Measurements from ENCODE around the gene TXNRD3. TPM values are rescaled to one million over a fixed set of nuclear protein-coding genes. Genes with fewer than 3 reads are reported as not detected.

The TXNRD3 gene
- total and polyA plus RNA-seq, 3 experiments from 2014 or later: 1.3 TPM

DNA sequence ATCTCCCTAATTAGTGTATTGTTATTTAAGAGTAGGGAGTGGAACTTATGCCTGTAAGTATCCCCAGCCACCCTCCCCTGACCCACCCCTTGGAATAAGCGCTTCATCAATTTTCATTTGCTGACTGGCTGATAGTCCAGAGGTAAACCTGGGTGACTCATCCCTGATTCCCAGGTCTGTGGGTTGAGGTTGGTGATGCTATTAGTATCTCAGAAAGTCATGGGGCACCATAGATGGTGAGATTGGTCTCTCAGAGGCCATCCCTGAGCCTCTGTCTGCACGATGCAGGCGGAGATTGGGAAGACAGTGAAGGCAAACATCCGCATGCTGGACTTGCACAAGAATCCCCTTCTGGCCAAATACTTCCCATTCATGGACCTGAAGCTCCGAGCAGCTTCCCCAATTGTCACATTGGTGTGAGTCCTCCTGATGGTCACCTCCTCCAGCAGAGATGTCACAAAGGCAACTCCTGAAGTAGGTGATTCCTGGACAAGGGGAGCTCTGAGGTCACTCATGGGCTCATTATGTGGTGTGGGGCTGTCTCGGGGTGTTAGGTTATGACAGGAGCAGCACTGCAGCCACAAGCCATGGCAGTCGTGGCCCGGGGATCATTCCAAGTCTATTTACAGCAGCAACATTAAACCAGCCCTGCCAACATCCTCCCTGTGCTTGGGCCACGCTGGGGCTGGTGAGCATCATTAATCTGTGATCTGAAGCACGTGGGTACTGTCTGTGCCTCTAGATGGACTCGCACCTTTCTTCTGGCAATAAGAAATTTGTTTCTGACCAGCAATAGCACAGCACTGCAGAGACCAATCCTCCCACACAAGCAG lies 6.8 kb upstream of the TXNRD3 start:
- CTCF ChIA-PET: interaction anchor here (2.0 kb wide), 1 partner anchor 18 kb away, joined by 6 read pairs; no protein-coding TSS in a partner anchor
- Histone ChIP-seq H3K27me3 (ENCODE audit: insufficient read depth, low read length, poor library complexity, severe bottlenecking) (no peaks in the 10 kb centered on the region), H3K27ac (ENCODE audit: low read depth, low read length) (no peak overlapping the region), H3K36me3 (ENCODE audit: insufficient read depth, low read length) (no peaks in the 10 kb centered on the region), H3K4me3 (ENCODE audit: low read length) (no peak overlapping the region), H3K4me1 (ENCODE audit: insufficient read depth, low read length) (no peaks in the 10 kb centered on the region), H3K9me3 (ENCODE audit: low read length) (no peaks in the 10 kb centered on the region)
- POLR2A ChIA-PET: no interaction called here
- Mint-ChIP-seq H3K27ac (peak overlapping the region in 1 of 8 donors; percentile 4), H3K4me1 (no peaks in the 10 kb centered on the region), H3K4me3 (no peak overlapping the region), H3K27me3 (peaks cover 9 to 45% of the 10 kb centered on the region in 2 donors), H3K36me3 (no peaks in the 10 kb centered on the region), H3K9me3 (no peaks in the 10 kb centered on the region)
- no peak for DNase-seq

DNA sequence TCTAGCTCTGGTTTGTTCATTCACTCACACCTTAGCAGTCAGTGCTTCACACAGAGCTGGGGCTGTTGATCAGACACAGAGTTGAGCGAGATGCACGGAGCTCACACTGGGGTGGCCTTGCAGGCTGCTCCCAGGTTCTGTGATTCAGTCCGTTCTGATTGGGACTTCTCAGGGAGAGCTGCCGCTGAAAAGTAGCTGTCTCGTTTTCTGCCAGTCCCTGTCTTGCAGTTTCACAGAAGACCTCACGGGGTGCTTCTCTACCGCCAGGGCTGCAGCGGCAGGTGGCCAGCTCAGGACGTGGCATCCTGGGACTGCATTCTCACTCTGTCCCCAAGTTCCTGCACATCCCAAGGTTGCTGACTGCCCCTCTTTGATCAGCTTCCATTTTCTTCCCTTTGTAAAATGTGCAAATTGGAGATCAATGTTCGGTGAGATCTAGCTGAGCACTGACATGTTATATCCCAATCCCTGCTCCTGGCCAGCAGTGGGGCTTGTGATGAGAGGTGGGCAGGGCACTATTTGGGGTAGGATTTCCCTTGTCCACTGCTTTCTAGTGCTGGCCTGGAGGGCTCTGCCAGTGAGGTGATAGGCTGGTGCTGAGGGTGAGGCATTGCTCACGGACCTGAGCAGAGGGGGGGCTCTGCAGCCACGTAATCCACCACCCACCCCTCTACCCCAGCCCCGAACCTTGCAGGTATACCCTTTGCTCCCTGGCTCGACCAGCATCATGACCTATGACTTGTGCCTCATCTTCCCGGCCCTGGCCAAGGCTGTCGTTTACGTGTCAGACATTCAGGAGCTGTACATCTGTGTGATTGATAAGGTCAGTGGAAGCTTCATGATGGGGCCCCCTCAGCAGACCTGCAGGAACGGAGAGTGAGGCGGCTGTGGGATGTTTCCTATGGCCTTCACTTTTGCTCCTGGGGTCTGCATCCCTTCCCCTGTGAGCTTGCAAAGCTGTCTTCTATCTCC lies 5.3 kb upstream of the TXNRD3 start:
- Histone ChIP-seq H3K27ac (ENCODE audit: low read depth, low read length) (no peak overlapping the region), H3K36me3 (ENCODE audit: insufficient read depth, low read length) (no peaks in the 10 kb centered on the region), H3K27me3 (ENCODE audit: insufficient read depth, low read length, poor library complexity, severe bottlenecking) (no peaks in the 10 kb centered on the region), H3K4me3 (ENCODE audit: low read length) (no peak overlapping the region), H3K9me3 (ENCODE audit: low read length) (no peaks in the 10 kb centered on the region), H3K4me1 (ENCODE audit: insufficient read depth, low read length) (no peaks in the 10 kb centered on the region)
- Mint-ChIP-seq H3K27me3 (peaks cover 17 to 48% of the 10 kb centered on the region in 2 donors), H3K4me1 (peaks cover 0 to under 1% (median under 1%) of the 10 kb centered on the region in 3 donors), H3K36me3 (no peaks in the 10 kb centered on the region), H3K4me3 (no peak overlapping the region), H3K9me3 (no peaks in the 10 kb centered on the region), H3K27ac (peak overlapping the region in 1 of 8 donors; percentile 33)
- ChIA-PET CTCF (interaction anchor here (2.0 kb wide), 1 partner anchor 20 kb away, joined by 6 read pairs; no protein-coding TSS in a partner anchor), POLR2A (no interaction called here)
- DNase-seq: no peak

DNA sequence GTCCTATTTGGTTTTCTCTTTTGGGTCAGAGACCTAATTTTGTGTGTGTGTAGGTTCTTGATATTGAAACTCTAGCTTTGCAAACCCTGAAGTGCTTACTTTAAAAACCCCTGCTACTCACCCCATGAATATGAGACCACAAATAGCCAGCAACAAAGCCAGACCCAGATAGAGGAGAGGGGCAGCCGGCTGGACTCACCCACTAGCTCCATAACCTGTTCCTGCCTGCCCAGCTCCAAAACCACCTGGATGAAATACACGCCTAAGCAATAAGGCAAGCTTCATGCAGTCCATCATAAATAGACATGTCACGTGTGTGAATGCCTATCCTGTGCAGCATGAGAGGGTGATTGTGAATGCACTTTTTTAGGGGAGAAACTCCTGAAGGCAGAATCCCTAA lies 3.7 kb upstream of the TXNRD3 start:
- Mint-ChIP-seq H3K9me3 (no peaks in the 10 kb centered on the region), H3K4me1 (peaks cover 4 to 11% (median 6%) of the 10 kb centered on the region in 3 donors), H3K36me3 (peaks cover 0 to 2% (median 0%) of the 10 kb centered on the region in 3 donors), H3K4me3 (no peak overlapping the region), H3K27ac (no peak overlapping the region), H3K27me3 (peaks cover 17 to 50% of the 10 kb centered on the region in 2 donors)
- Histone ChIP-seq H3K4me3 (ENCODE audit: low read length) (no peak overlapping the region), H3K9me3 (ENCODE audit: low read length) (no peaks in the 10 kb centered on the region), H3K27me3 (ENCODE audit: insufficient read depth, low read length, poor library complexity, severe bottlenecking) (no peaks in the 10 kb centered on the region), H3K27ac (ENCODE audit: low read depth, low read length) (no peak overlapping the region), H3K36me3 (ENCODE audit: insufficient read depth, low read length) (no peaks in the 10 kb centered on the region), H3K4me1 (ENCODE audit: insufficient read depth, low read length) (peaks cover 3% of the 10 kb centered on the region)
- DNase-seq: no peak
- POLR2A ChIA-PET: no interaction called here
- CTCF ChIA-PET: interaction anchor here (1.1 kb wide), 1 partner anchor 18 kb away, joined by 3 read pairs; no protein-coding TSS in a partner anchor

DNA sequence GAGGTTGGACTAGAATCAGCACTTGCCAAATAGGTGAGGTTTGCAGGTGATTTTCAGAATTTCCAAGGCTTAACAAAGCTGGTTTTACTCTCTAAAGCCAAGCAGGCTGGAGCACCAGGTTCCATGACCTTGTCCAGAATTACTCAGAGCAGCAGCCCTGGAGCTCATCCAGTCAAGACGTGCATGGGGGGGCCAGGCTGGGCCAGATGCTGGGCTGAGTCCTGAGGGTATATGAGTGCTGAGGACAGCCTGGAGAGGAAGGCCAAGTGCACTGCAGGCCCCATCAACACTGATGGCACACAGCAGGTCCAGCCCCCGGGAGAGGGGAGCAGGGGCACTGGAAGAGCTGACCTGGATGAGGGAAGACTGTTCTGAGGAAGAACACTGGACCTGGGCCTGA lies 3.0 kb upstream of the TXNRD3 start:
- peaks cover 0 to 2% (median 0%) of the 10 kb centered on the region in 3 donors for H3K36me3 Mint-ChIP-seq
- no peak overlapping the region for H3K4me3 Mint-ChIP-seq
- Histone ChIP-seq H3K4me3 (ENCODE audit: low read length) (no peak overlapping the region), H3K9me3 (ENCODE audit: low read length) (no peaks in the 10 kb centered on the region), H3K36me3 (ENCODE audit: insufficient read depth, low read length) (no peaks in the 10 kb centered on the region), H3K27ac (ENCODE audit: low read depth, low read length) (no peak overlapping the region), H3K27me3 (ENCODE audit: insufficient read depth, low read length, poor library complexity, severe bottlenecking) (no peaks in the 10 kb centered on the region), H3K4me1 (ENCODE audit: insufficient read depth, low read length) (peaks cover 3% of the 10 kb centered on the region)
- H3K9me3 Mint-ChIP-seq: no peaks in the 10 kb centered on the region
- no peak overlapping the region for H3K27ac Mint-ChIP-seq
- H3K27me3 Mint-ChIP-seq: peaks cover 18 to 55% of the 10 kb centered on the region in 2 donors
- peaks cover 4 to 11% (median 6%) of the 10 kb centered on the region in 3 donors for H3K4me1 Mint-ChIP-seq
- ChIA-PET CTCF (no interaction called here), POLR2A (no interaction called here)
- no peak for DNase-seq

DNA sequence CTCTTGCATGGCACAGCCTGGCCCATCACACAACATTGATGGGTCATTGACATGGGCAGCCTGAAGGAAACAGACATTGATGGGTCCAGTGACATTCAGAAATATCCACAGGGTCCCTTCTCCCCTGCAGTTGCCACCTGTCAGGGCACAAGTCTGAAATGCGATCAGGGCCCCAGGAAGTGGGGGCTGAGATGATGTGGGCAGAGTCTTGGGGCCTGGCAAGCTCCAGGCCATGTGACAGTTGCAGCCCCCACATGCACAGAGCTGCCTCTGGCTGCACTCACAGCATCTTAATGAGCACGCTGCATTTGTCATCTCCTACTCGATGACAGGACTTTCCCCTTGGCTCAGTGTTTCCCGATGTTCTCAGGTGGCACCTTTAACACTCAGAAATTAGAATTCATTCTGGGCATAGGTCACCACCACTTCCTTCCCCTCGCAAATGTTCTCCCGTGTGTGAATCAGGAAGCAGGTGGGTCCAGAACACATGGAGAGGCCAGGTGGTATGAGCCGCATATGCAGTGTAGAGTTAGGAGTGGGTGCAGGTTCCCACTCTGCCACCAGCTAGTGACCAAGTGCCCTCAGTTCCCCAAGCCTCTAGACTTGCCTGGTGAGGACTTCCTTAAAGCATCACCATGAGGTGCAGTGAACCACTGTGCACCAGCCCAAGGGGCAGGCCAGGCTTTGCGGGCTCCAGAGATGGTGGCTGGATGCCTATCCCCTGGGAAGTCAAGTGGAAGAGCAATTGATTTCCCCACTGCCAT lies 1.6 kb upstream of the TXNRD3 start:
- Mint-ChIP-seq H3K27ac (peak overlapping the region in 1 of 8 donors; percentile 54), H3K9me3 (no peaks in the 10 kb centered on the region), H3K27me3 (peaks cover 24 to 58% of the 10 kb centered on the region in 2 donors), H3K4me1 (peaks cover 4 to 11% (median 6%) of the 10 kb centered on the region in 3 donors), H3K36me3 (peaks cover 0 to 2% (median 0%) of the 10 kb centered on the region in 3 donors), H3K4me3 (no peak overlapping the region)
- no peaks in the 10 kb centered on the region for H3K27me3 ChIP-seq (ENCODE audit: insufficient read depth, low read length, poor library complexity, severe bottlenecking)
- ChIA-PET CTCF (no interaction called here), POLR2A (no interaction called here)
- H3K4me3 ChIP-seq (ENCODE audit: low read length): no peak overlapping the region
- H3K4me1 ChIP-seq (ENCODE audit: insufficient read depth, low read length): peaks cover 3% of the 10 kb centered on the region
- no peaks in the 10 kb centered on the region for H3K9me3 ChIP-seq (ENCODE audit: low read length)
- no peak overlapping the region for H3K27ac ChIP-seq (ENCODE audit: low read depth, low read length)
- H3K36me3 ChIP-seq (ENCODE audit: insufficient read depth, low read length): no peaks in the 10 kb centered on the region
- no peak for DNase-seq

DNA sequence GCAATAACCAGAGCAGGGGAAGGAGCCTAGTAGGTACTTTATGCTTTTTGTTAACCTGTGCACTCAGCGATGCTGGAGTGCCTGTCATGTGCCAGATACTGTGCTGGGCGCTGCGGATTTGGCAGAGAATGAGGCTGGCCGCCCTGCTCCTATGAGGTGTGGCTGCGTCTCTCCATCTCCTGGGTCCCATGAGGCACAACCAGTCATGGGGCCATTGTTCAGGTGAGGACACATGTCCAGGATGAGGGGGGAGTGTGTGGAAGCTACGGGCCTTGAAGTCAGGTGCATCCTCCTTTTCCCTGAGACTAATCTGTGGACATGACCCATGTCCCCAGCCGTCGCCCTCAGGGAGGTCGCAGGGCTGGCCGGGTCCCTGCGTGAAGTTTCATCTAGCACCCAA lies 963 bp upstream of the TXNRD3 start:
- H3K27ac ChIP-seq (ENCODE audit: low read depth, low read length): no peak overlapping the region
- Mint-ChIP-seq H3K27ac (no peak overlapping the region), H3K27me3 (peaks cover 23 to 59% of the 10 kb centered on the region in 2 donors), H3K4me1 (peaks cover 4 to 11% (median 6%) of the 10 kb centered on the region in 3 donors), H3K9me3 (no peaks in the 10 kb centered on the region), H3K36me3 (peaks cover 0 to 2% (median 0%) of the 10 kb centered on the region in 3 donors), H3K4me3 (peak overlapping the region in 6 of 7 donors; percentile 22 to 85 (median 81))
- POLR2A ChIA-PET: no interaction called here
- DNase-seq: no peak
- H3K4me3 ChIP-seq (ENCODE audit: low read length): no peak overlapping the region
- H3K9me3 ChIP-seq (ENCODE audit: low read length): no peaks in the 10 kb centered on the region
- CTCF ChIA-PET: no interaction called here
- H3K36me3 ChIP-seq (ENCODE audit: insufficient read depth, low read length): no peaks in the 10 kb centered on the region
- H3K4me1 ChIP-seq (ENCODE audit: insufficient read depth, low read length): peaks cover 3% of the 10 kb centered on the region
- H3K27me3 ChIP-seq (ENCODE audit: insufficient read depth, low read length, poor library complexity, severe bottlenecking): no peaks in the 10 kb centered on the region

DNA sequence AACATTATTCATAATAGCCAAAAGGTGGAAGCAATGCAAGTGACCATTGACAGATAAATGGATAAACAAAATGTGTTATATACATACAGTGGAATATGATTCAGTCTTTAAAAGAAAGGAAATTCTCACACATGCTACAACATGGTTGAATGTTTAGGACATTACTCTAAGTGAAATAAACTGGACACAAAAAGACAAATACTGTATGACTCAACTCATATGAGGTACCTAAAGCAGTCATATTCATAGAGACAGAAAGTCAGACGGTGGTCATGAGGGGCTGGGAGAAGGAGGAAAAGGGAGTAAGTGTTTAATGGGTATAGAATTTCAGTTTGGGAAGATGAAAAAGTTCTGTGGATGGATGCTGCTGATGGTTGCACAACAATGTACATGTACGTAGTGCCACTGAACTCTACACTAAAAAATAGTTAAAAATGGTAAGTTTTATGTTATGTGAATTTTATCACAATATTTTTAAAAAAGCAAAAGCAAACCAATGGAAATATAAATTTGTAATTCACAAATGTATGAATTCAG lies 5.3 kb downstream of the TXNRD3 start:
- Histone ChIP-seq H3K27me3 (ENCODE audit: insufficient read depth, low read length, poor library complexity, severe bottlenecking) (no peaks in the 10 kb centered on the region), H3K36me3 (ENCODE audit: insufficient read depth, low read length) (no peaks in the 10 kb centered on the region), H3K4me3 (ENCODE audit: low read length) (no peak overlapping the region), H3K4me1 (ENCODE audit: insufficient read depth, low read length) (peaks cover 3% of the 10 kb centered on the region), H3K9me3 (ENCODE audit: low read length) (no peaks in the 10 kb centered on the region), H3K27ac (ENCODE audit: low read depth, low read length) (no peak overlapping the region)
- CTCF ChIA-PET: no interaction called here
- POLR2A ChIA-PET: no interaction called here
- Mint-ChIP-seq H3K27ac (no peak overlapping the region), H3K27me3 (peaks cover 10 to 64% of the 10 kb centered on the region in 2 donors), H3K4me3 (peak overlapping the region in 1 of 7 donors; percentile 7), H3K36me3 (no peaks in the 10 kb centered on the region), H3K9me3 (no peaks in the 10 kb centered on the region), H3K4me1 (peaks cover 4 to 7% (median 4%) of the 10 kb centered on the region in 3 donors)
- DNase-seq: no peak

Data from CD8-positive, alpha-beta memory T cell (primary cell).